ENCODE results near the gene WASF2. TPM values are rescaled to one million over a fixed set of nuclear protein-coding genes. Genes with fewer than 3 reads are reported as not detected.

Gene WASF2
- total RNA-seq, 5 donors from 2014 or later (not counting 1 experiment from before 2014, with no cell fraction given), result 145 to 161 (median 156) TPM

DNA sequence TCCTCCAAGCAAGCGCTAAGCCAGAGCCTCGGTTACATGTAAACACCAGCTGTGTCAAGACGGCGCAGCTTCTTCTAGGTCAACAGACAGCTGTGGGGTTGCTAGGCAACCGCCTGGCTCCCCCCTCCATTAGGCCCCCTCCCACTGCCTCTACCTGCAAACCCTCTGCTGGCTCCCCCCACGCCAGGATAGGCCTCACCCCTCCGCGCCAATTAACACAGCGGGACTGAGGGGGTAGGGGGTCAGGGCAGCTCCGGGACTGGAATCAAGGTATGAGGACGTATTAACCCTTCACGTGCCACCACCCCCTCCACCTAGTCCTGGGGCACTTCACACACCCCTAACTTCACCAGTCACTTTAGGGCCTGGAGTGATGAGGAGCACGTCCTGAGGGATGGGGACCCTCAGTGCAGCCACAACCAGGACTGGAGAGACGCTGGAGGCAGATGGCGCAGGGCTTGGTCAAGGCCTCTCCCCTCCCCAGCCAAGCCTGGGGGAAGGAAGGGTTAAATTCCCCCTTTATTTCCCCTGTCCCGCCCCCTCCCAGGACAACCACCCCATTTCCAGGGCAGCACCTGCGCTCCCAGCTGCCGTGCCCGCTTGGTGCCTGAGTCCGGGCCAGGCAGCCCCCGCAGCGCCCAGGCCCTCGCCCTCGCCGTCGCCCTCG, 37.4 kb upstream of the WASF2 start:
- Histone ChIP-seq H3K27ac (ENCODE audit: low read length) (peak overlapping the region; percentile 68), H3K36me3 (ENCODE audit: control insufficient read depth in 2 of 2, extremely low read depth in 1 of 2, insufficient read depth in 1 of 2, low read length in 1 of 2) (no peaks in the 10 kb centered on the region), H3K27me3 (replicated peaks in 1 of 2; ENCODE audit: control insufficient read depth in 2 of 2, extremely low read depth in 1 of 2, insufficient read depth in 2 of 2, low read length in 1 of 2) (peaks cover 0 to 16% of the 10 kb centered on the region in 2 experiments), H3K4me3 (ENCODE audit: control insufficient read depth in 1 of 2, extremely low read depth in 1 of 2, low read length in 1 of 2) (peak overlapping the region; percentile 27 to 60), H3K9me3 (no peaks in the 10 kb centered on the region), H3K4me1 (ENCODE audit: control insufficient read depth in 1 of 2, extremely low read depth in 1 of 2, insufficient read depth in 2 of 2, low read length in 2 of 2) (peaks cover 36 to 75% of the 10 kb centered on the region in 2 experiments)
- WGBS (ENCODE audit: insufficient coverage), result 44% methylated on average over 16 of the region's 27 CpGs
- no peaks in the 10 kb centered on the region for H3K27me3 Mint-ChIP-seq
- peak overlapping the region; percentile 35 to 94 (median 61) for H3K4me3 Mint-ChIP-seq
- DNase-seq (peak in 34 of 35 experiments; percentile 24 to 82 (median 63)), ATAC-seq (replicated peaks in 1 of 4) (peak in 2 of 4 experiments; percentile 6 to 35)
- ChIA-PET POLR2A (interaction anchor here (0.6 kb wide), 2 partner anchors 90 to 97 kb away, joined by 6 to 11 read pairs; no protein-coding TSS in a partner anchor), CTCF (no interaction called here)
- H3K9me3 Mint-ChIP-seq, result no peaks in the 10 kb centered on the region
- H3K4me1 Mint-ChIP-seq, result peaks cover 64 to 69% (median 68%) of the 10 kb centered on the region in 3 donors
- peaks cover 5% of the 10 kb centered on the region for H3K36me3 Mint-ChIP-seq
- peak overlapping the region; percentile 98 to 99 for H3K27ac Mint-ChIP-seq

- Mint-ChIP-seq H3K27ac (peak overlapping the region; percentile 98 to 99), H3K36me3 (no peaks in the 10 kb centered on the region), H3K27me3 (no peaks in the 10 kb centered on the region), H3K4me1 (peaks cover 65 to 69% (median 68%) of the 10 kb centered on the region in 3 donors), H3K9me3 (no peaks in the 10 kb centered on the region), H3K4me3 (peak overlapping the region; percentile 51 to 94 (median 61))
- Histone ChIP-seq H3K9me3 (no peaks in the 10 kb centered on the region), H3K36me3 (ENCODE audit: control insufficient read depth in 2 of 2, extremely low read depth in 1 of 2, insufficient read depth in 1 of 2, low read length in 1 of 2) (no peaks in the 10 kb centered on the region), H3K4me1 (ENCODE audit: control insufficient read depth in 1 of 2, extremely low read depth in 1 of 2, insufficient read depth in 2 of 2, low read length in 2 of 2) (peaks cover 37 to 75% of the 10 kb centered on the region in 2 experiments), H3K27ac (ENCODE audit: low read length) (peak overlapping the region; percentile 68), H3K27me3 (replicated peaks in 1 of 2; ENCODE audit: control insufficient read depth in 2 of 2, extremely low read depth in 1 of 2, insufficient read depth in 2 of 2, low read length in 1 of 2) (peaks cover 0 to 16% of the 10 kb centered on the region in 2 experiments), H3K4me3 (ENCODE audit: control insufficient read depth in 1 of 2, extremely low read depth in 1 of 2, low read length in 1 of 2) (peak overlapping the region; percentile 23 to 60)
- CTCF ChIA-PET, result interaction anchor here in 1 of 2 donors (0.6 to 0.7 kb wide), 4 partner anchors 37 to 96 kb away, joined by 3 to 5 read pairs (median 4); partner anchors contain the start of gene WASF2
- ATAC-seq (replicated peaks in 1 of 4), result no peak
- WGBS (ENCODE audit: insufficient coverage), result 50% methylated on average over 10 of the region's 10 CpGs
- POLR2A ChIA-PET, result interaction anchor here in 1 of 2 donors (0.6 kb wide), 1 partner anchor 73 kb away, joined by 4 read pairs; no protein-coding TSS in a partner anchor
- DNase-seq, result peak in 1 of 35 experiments; percentile 27
These were observed 36.7 kb upstream of the WASF2 start for GRCh38 chr1:27526569-27527222.

DNA sequence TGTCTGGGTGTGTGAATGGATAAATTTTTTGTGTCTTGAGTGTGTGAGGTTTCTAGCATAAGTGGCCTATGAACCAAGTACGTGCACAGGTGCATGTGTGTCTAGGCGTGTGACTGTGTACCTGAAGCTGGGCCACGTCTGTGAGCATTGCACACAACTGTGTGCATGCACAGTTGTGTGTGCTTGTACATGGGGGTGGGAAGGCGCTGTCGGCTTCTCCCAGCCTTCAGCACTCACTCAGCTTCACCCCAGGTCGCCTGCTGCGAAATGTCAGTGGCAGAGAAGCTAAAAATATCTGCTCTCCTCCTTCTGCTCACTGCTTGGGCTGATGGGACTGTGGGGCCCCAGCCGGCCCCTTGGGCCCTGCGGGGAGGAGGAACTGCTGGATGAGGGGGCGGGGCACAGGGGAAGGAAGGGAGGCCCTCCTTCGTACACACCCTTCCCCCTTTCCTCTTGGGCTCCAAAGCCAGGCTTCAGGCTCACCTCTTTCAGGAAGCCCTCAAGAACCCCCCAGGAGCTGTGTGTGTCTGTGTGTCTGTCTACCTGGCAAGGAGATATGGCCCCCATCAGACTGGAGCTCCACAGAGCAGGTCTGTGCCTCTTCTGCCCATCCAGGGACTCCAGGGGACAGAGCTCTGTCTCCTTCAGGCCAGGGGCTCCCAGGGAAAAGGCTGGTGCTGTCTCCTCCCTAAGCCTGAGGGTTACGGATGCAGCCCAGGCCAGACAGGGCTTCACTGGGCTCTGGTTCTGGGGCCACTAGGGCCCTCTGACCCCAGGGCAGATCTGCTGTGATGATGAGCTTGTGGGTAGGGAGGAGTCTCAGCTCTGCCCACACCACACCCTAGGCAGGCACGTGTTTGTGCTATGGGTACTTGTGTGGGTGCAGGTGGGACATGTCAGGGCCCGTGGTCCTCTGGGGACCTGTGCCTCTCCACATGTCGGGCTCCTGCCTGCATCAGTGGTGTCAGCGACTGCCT, 35.6 kb upstream of the WASF2 start:
- Mint-ChIP-seq H3K4me1 (peaks cover 75 to 79% (median 78%) of the 10 kb centered on the region in 3 donors), H3K27ac (peak overlapping the region; percentile 98 to 99), H3K36me3 (no peaks in the 10 kb centered on the region), H3K27me3 (no peaks in the 10 kb centered on the region), H3K4me3 (peak overlapping the region; percentile 51 to 94 (median 61)), H3K9me3 (no peaks in the 10 kb centered on the region)
- Histone ChIP-seq H3K9me3 (no peaks in the 10 kb centered on the region), H3K4me1 (ENCODE audit: control insufficient read depth in 1 of 2, extremely low read depth in 1 of 2, insufficient read depth in 2 of 2, low read length in 2 of 2) (peaks cover 44 to 84% of the 10 kb centered on the region in 2 experiments), H3K4me3 (ENCODE audit: control insufficient read depth in 1 of 2, extremely low read depth in 1 of 2, low read length in 1 of 2) (peak overlapping the region; percentile 39 to 60), H3K27me3 (replicated peaks in 1 of 2; ENCODE audit: control insufficient read depth in 2 of 2, extremely low read depth in 1 of 2, insufficient read depth in 2 of 2, low read length in 1 of 2) (peaks cover 0 to 16% of the 10 kb centered on the region in 2 experiments), H3K27ac (ENCODE audit: low read length) (peak overlapping the region; percentile 68), H3K36me3 (ENCODE audit: control insufficient read depth in 2 of 2, extremely low read depth in 1 of 2, insufficient read depth in 1 of 2, low read length in 1 of 2) (no peaks in the 10 kb centered on the region)
- CTCF ChIA-PET, result interaction anchor here in 1 of 2 donors (0.5 to 0.7 kb wide), 5 partner anchors 35 to 95 kb away, joined by 3 to 5 read pairs (median 3); partner anchors contain the start of gene WASF2
- ATAC-seq (replicated peaks in 1 of 4) (peak in 3 of 4 experiments; percentile 28), DNase-seq (peak in 29 of 35 experiments; percentile 15 to 61 (median 32))
- POLR2A ChIA-PET, result interaction anchor here (0.5 to 0.6 kb wide), 2 partner anchors 20 to 670 kb away, joined by 3 read pairs; no protein-coding TSS in a partner anchor
- WGBS (ENCODE audit: insufficient coverage), result 52% methylated on average over 5 of the region's 16 CpGs

GRCh38 chr1:27523337-27524020, 33.5 kb upstream of the WASF2 start:
- peak overlapping the region; percentile 90 to 97 (median 94) for H3K4me3 Mint-ChIP-seq
- Histone ChIP-seq H3K9me3 (no peaks in the 10 kb centered on the region), H3K27me3 (replicated peaks in 1 of 2; ENCODE audit: control insufficient read depth in 2 of 2, extremely low read depth in 1 of 2, insufficient read depth in 2 of 2, low read length in 1 of 2) (peaks cover 0 to 13% of the 10 kb centered on the region in 2 experiments), H3K4me1 (ENCODE audit: control insufficient read depth in 1 of 2, extremely low read depth in 1 of 2, insufficient read depth in 2 of 2, low read length in 2 of 2) (peaks cover 56 to 94% of the 10 kb centered on the region in 2 experiments), H3K4me3 (ENCODE audit: control insufficient read depth in 1 of 2, extremely low read depth in 1 of 2, low read length in 1 of 2) (peak overlapping the region; percentile 55 to 84), H3K36me3 (ENCODE audit: control insufficient read depth in 2 of 2, extremely low read depth in 1 of 2, insufficient read depth in 1 of 2, low read length in 1 of 2) (no peaks in the 10 kb centered on the region), H3K27ac (ENCODE audit: low read length) (peak overlapping the region; percentile 72)
- peak in 1 of 35 experiments; percentile 16 for DNase-seq
- ChIA-PET POLR2A (interaction anchor here in 1 of 2 donors (0.8 kb wide), 1 partner anchor 47 kb away, joined by 3 read pairs; no protein-coding TSS in a partner anchor), CTCF (interaction anchor here (0.5 to 1.9 kb wide), 7 partner anchors 24 to 139 kb away, joined by 3 to 9 read pairs (median 5); no protein-coding TSS in a partner anchor)
- no peaks in the 10 kb centered on the region for H3K36me3 Mint-ChIP-seq
- H3K4me1 Mint-ChIP-seq, result peaks cover 77 to 79% (median 79%) of the 10 kb centered on the region in 3 donors
- peak overlapping the region; percentile 98 to 99 for H3K27ac Mint-ChIP-seq
- ATAC-seq (replicated peaks in 1 of 4), result no peak
- no peaks in the 10 kb centered on the region for H3K27me3 Mint-ChIP-seq
- H3K9me3 Mint-ChIP-seq, result no peaks in the 10 kb centered on the region
- WGBS (ENCODE audit: insufficient coverage), result 59% methylated on average over 3 of the region's 8 CpGs
